H1 (cell line): ENCODE measurements around the gene EXD3. TPM values are rescaled to one million over a fixed set of nuclear protein-coding genes. Genes with fewer than 3 reads are reported as not detected.
A peak's percentile ranks its signal among the peaks of the same experiment; 100 is the strongest.

Experiments used
- EP300 ChIP-seq, 2 experiments: IDR thresholded peaks; 1 replicate in 1 of 2; 2 replicates in 1 of 2; pipeline ENCODE4 v1.6.1; 2011 to 2012; ENCODE audit warnings: low read depth in 2 of 2, low read length in 2 of 2, mild to moderate bottlenecking in 2 of 2, borderline replicate concordance in 1 of 2, inconsistent platforms in 1 of 2, moderate library complexity in 1 of 2
- EZH2 ChIP-seq: fragments of 200-600 bp; sonication (generic); IDR thresholded peaks from 2 replicates; pipeline ENCODE4 v1.7.1; 2012; ENCODE audit warnings: low read depth, mild to moderate bottlenecking, moderate library complexity, low read length, inconsistent platforms; ENCODE audit not compliant: severe bottlenecking
- SP2 ChIP-seq: IDR thresholded peaks from 2 replicates; pipeline ENCODE4 v1.6.1; 2012; ENCODE audit warnings: mild to moderate bottlenecking, low read length, inconsistent platforms
- YY1 ChIP-seq: IDR thresholded peaks from 2 replicates; pipeline ENCODE4 v1.6.1; 2011; ENCODE audit warnings: low read depth, mild to moderate bottlenecking, low read length
- polyA plus RNA-seq, 7 experiments: library from polyadenylated mRNA; depleted of rRNA in 3 of 7; stranded (reverse) in 5 of 7; unstranded in 2 of 7; fragments of >200 nt in 5 of 7; fragments of 200-250 nt in 2 of 7; gene quantifications; 1 replicate in 5 of 7; 2 replicates in 1 of 7; 4 replicates in 1 of 7; pipeline versions ENCODE4 v1.2.1 to v1.2.3, GENCODE V29; 2011 to 2013; ENCODE audit warnings: missing spikeins in 2 of 7, mixed read lengths in 2 of 7
- total RNA-seq: library from RNA; stranded (reverse); fragmentation: NEBNext Ultra II Directional; extraction: Animal tissue kit (Norgen Biotek cat#: 25700); gene quantifications from 2 replicates; pipeline ENCODE4 v1.2.1, GENCODE V29; 2021
- TF ChIP-seq, protein P1 (sequence below): IDR thresholded peaks from 2 replicates; pipeline ENCODE4 v1.6.1; 2012; ENCODE audit warnings: inconsistent platforms

EXD3 gene
- total and polyA plus RNA-seq, 2 of the 8 experiments (the other 6 are each of a cell fraction or from before 2014, with no cell fraction given), result 7.2 to 9.4 TPM

DNA sequence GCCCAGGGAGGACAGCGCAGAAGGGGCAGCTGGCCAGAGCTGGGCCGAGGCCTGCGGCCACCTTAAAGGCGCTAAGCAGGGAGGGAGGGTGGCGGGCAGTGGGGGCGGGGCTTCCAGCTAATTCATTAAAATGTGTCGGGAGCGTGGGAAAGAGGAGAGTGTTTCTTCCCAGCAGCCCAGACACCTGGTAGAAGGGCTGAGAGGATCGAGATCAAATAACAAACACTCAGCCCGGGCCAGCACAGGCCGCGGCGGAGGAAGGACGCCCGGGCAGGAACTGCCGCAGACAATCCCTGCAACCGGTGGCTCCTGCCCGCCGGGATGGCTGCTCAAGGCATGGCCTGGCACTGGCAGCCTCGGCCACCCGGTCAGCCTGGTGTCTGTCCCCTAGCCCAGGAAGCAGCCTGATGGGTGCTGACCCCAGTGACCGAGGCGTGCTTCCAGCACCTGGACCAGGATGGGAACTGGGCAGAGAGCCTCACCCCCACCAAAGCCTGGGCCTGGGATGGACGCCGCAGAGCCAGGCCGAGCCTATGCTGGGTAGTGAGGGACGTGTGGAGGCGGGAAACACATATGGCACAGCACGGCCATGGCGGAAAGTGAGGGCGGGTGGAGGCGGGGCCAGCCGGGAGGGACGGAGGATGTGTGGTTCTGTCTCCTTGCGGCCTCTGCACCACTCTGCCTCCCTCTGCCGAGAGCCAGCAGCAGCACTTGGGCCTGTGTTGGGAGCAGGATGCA, 117.7 kb downstream of the EXD3 start (continued):
- no peak for TF ChIP-seq YY1
- TF ChIP-seq SP2, result no peak
- TF ChIP-seq, protein P1, sequence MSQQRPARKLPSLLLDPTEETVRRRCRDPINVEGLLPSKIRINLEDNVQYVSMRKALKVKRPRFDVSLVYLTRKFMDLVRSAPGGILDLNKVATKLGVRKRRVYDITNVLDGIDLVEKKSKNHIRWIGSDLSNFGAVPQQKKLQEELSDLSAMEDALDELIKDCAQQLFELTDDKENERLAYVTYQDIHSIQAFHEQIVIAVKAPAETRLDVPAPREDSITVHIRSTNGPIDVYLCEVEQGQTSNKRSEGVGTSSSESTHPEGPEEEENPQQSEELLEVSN, result peak; percentile 87
- no peak for TF ChIP-seq EZH2
- TF ChIP-seq EP300 (IDR thresholded peaks at IDR 0.05; ENCODE audit: borderline replicate concordance in 1 of 2, low read depth in 2 of 2, low read length in 2 of 2), result no peak
